Activated effector memory CD4-positive, alpha-beta T cell treated with Interleukin-2 at 50 U/mL for 16 hours (primary cell): Measurements from ENCODE around the gene DCAF15.

ENCODE experiments used
- DNase-seq: peaks from one replicate; pipeline ENCODE4 v3.0.0-alpha.2; 2020

Gene DCAF15

GRCh38 chr19:13995878-13996765, 43.8 kb downstream of the DCAF15 start:
- no peak for DNase-seq

GRCh38 chr19:13996928-13997630, 44.8 kb downstream of the DCAF15 start:
- DNase-seq = no peak

- no peak for DNase-seq
Measured at GRCh38 chr19:13997631-13997962, 45.3 kb downstream of the DCAF15 start.

GRCh38 chr19:13998426-13998825, 46.1 kb downstream of the DCAF15 start:
- DNase-seq = no peak

- DNase-seq = no peak
Measured at GRCh38 chr19:13999085-13999484, 46.8 kb downstream of the DCAF15 start.

DNA sequence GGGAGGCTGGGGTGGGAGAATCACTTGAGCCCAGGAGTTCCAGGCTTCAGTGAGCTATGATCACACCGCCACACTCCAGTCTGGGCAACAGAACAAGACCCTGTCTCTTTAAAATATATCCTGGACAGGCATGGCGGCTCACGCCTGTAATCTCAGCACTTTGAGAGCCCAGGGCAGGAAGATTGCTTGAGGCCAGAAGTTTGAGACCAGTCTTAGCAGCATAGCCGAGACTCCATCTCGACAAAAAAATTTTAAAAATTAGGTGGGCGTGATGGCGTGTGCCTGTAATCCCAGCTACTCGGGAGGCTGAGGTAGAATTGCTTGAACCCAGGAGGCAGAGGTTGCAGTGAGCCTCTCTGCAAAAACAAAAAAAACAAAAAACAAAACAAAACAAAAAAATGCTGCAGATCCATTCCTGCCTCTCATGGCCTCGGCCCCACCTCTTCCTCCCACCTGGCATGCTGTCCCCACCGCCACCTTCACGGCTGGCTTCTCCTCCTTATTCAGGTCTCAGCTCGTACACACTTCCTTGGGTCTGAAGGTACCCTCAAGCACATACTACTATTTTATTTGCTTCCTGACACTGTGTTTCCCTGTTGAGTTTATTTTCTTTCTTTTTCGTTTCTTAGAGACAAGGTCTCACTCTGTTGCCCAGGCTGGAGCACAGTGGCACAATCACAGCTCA, 48.5 kb downstream of the DCAF15 start:
- no peak for DNase-seq

- DNase-seq = no peak
Measured at GRCh38 chr19:14002571-14003250, 50.4 kb downstream of the DCAF15 start.

- no peak for DNase-seq
Measured at GRCh38 chr19:14003251-14004055, 51.1 kb downstream of the DCAF15 start.

- no peak for DNase-seq
Measured at GRCh38 chr19:14004619-14005348, 52.5 kb downstream of the DCAF15 start.

- peak; percentile 84 for DNase-seq
Measured at GRCh38 chr19:14005349-14006084, 53.2 kb downstream of the DCAF15 start.

- peak; percentile 99 for DNase-seq
Measured at GRCh38 chr19:14006085-14006765, 53.9 kb downstream of the DCAF15 start, which contains the start of gene RFX1. RFX1 (minus strand) TSS chr19:14006320; CDS start chr19:13993843, 12,477 bp downstream.

DNA sequence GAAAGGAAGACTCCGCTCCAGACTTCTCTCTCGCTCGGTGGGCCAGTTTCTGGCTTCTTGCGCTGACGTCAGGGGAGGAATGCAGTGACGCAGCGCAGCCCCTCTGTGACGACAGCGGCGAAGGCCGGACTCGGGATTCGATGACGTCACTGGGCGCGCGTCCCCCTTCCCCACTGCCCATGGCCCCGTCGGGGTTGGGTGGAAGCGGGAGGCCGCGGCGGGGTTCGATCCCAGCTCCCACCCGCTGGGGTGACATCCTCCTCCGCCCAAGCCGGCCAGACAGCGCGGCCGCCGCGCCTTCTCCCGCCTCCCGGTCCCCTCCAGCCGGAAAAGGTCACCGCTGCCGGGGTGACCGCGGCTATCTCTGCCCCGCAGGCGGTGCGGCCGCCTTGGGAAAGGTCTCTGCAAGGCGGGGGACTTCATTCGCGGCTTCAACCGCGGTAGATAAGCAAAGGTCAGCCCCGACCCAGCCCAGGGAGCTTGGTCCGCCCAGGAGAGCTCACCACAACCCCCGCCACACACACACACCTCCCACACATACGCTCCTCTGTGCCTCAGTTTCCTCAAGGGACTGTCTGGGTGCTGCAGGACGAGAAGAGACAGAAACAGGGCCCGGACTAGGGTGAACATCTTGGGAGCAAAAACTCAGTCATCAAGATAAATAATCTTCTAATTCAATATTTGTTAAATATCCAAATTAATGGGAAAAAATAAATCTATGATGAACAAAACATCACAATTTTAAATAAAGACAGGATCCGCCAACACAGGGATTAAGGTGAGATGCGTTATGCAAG, 54.7 kb downstream of the DCAF15 start:
- no peak for DNase-seq
